Ovary (tissue), 9 donors: ENCODE measurements around the gene DAB2IP. TPM values are rescaled to one million over a fixed set of nuclear protein-coding genes. Genes with fewer than 3 reads are reported as not detected.
A peak's percentile ranks its signal among the peaks of the same experiment; 100 is the strongest.

Experiments used
- DNase-seq, 5 donors: peaks; one replicate each; pipeline ENCODE4 v3.0.0-alpha.2; 2019 to 2020
- H3K27ac ChIP-seq, 2 donors: fragments of 200-600 bp; one replicate each; pipeline versions ENCODE4 v1.5.1 to v1.8.0; 2019 to 2022
- H3K27me3 ChIP-seq: fragments of 200-600 bp; one replicate; pipeline ENCODE4 v1.8.0; 2022
- H3K36me3 ChIP-seq: fragments of 200-600 bp; sonication (generic); one replicate; pipeline ENCODE4 v1.5.1; 2019
- H3K4me1 ChIP-seq: one replicate; pipeline ENCODE4 v1.8.1; 2013; ENCODE audit warnings: mild to moderate bottlenecking, moderate library complexity; ENCODE audit not compliant: insufficient read depth
- H3K4me3 ChIP-seq: fragments of 200-600 bp; sonication (generic); one replicate; pipeline ENCODE4 v1.5.1; 2017
- H3K9me3 ChIP-seq, 2 donors: fragments of 200-600 bp in 1 of 2; sonication (generic) in 1 of 2; one replicate each; pipeline versions ENCODE4 v1.5.1 to v1.8.1; 2013 to 2019; ENCODE audit warnings: mild to moderate bottlenecking in 1 of 2, moderate library complexity in 1 of 2
- EP300 ChIP-seq: sonication (generic); formaldehyde crosslinking; IDR thresholded peaks from one replicate; pipeline ENCODE4 v1.6.1; 2017; ENCODE audit warnings: antibody characterized with exemption
- POLR2A ChIP-seq: fragments of 450-650 bp; IDR thresholded peaks from one replicate; pipeline ENCODE4 v1.6.1; 2017; ENCODE audit warnings: antibody characterized with exemption, mild to moderate bottlenecking, moderate library complexity
- WGBS, 3 donors: extraction: QIAGEN DNeasy Blood & Tissue Kit in 1 of 3; methylation state at CpG; one replicate each; pipeline versions ENCODE4 v1.1.5 to v1.1.7; 2013 to 2017; 5-methylcytosine and 5-hydroxymethylcytosine counted together
- intact Hi-C, 4 donors: fragments of 100-400 bp; cut with DNase I; formaldehyde crosslinking; loops; one replicate each; pipeline versions ENCODE4 v1.11.0 to v1.15.1; 2022 to 2023
- polyA plus RNA-seq, 2 donors: library from polyadenylated mRNA; stranded (reverse); fragments of 200-250 nt in 1 of 2; fragments of 350-450 nt in 1 of 2; fragmentation: Illumina TruSeq in 1 of 2; extraction: RNeasy Lipid Tissue Mini Kit (QIAGEN cat#74804) in 1 of 2; gene quantifications; one replicate each; pipeline ENCODE4 v1.2.3, GENCODE V29; 2013 to 2014
- total RNA-seq, 7 donors: library from RNA; depleted of rRNA in 2 of 7; stranded (reverse); fragments of >200 nt in 2 of 7; fragmentation: NEBNext Ultra II Directional in 3 of 7; extraction: Animal tissue kit (Norgen Biotek cat#: 25700) in 3 of 7; gene quantifications; one replicate each; pipeline versions ENCODE4 v1.1.0 to v1.2.4, GENCODE V29; 2016 to 2023
- TF ChIP-seq, protein P1 (sequence below), 3 donors: fragments of 450-650 bp in 2 of 3; fragments of 200-600 bp in 1 of 3; IDR thresholded peaks; one replicate each; pipeline versions ENCODE4 v1.5.1 to v1.8.0; 2016 to 2022; ENCODE audit warnings: antibody characterized with exemption in 3 of 3, mild to moderate bottlenecking in 1 of 3
- donor health status: DM: no; HTN: no; CAD: no; lungs with moderate emphysema.
- donor health status: DM: no; HTN: no; CAD: no.
- donor health status: Bipolar disorder and iron deficiency.
- donor health status: DM: yes; HTN: yes; CAD: no.
- donor health status: DM: no; HTN: no; CAD: no.
- donor health status: DM: yes; HTN: yes; CAD: no.

DAB2IP gene
- total and polyA plus RNA-seq, 9 donors, result 9.3 to 95.0 (median 70.6) TPM

DNA sequence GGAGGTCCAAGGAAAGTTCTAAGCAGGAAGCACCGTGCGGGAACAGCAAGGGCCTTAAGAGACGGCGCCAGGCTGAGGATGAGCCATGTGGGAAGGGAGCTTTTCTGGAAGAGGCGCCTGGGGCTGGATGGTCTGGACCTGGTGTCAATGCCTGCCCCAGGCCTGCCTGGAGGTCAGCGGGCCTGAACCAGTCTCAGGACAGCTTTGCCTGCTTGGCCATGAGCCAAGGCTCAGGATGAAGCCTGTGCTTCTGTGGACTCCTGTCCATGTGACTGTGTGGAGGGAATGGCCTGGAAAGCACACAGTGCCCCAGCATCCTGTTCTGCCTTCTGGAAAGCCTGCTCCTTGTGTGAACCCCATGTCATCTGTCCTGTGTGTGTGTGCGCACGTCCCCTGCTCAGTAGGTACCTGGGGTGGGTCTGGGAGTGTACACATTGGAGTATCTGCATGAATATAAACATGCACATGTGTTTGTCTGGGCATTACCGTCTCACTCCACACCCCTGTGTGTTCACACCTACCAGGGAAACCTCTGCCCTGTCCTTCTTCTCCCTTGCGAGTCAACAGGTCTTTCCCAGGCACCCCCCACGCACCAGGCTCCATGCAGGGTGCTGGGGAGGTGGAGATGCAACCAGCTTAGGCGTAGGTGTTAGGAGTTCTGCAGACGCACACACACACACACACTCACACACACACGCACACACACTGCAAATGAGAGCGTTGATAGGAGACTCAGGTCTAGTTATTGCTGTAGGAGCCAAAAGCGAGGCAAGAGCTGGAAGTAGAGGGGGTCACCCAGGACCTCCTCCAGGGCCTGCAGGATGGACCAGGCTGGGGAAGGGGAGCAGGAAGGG is 24.8 kb downstream of the DAB2IP start:
- Histone ChIP-seq H3K9me3 (no peaks in the 10 kb centered on the region), H3K4me1 (peaks cover 10% of the 10 kb centered on the region), H3K27ac (no peak overlapping the region), H3K4me3 (no peak overlapping the region), H3K36me3 (no peaks in the 10 kb centered on the region), H3K27me3 (no peaks in the 10 kb centered on the region)
- intact Hi-C loops, result no loop called here
- peak in 3 of 5 donors; percentile 55 to 65 (median 57) for DNase-seq
- TF ChIP-seq, protein P1, sequence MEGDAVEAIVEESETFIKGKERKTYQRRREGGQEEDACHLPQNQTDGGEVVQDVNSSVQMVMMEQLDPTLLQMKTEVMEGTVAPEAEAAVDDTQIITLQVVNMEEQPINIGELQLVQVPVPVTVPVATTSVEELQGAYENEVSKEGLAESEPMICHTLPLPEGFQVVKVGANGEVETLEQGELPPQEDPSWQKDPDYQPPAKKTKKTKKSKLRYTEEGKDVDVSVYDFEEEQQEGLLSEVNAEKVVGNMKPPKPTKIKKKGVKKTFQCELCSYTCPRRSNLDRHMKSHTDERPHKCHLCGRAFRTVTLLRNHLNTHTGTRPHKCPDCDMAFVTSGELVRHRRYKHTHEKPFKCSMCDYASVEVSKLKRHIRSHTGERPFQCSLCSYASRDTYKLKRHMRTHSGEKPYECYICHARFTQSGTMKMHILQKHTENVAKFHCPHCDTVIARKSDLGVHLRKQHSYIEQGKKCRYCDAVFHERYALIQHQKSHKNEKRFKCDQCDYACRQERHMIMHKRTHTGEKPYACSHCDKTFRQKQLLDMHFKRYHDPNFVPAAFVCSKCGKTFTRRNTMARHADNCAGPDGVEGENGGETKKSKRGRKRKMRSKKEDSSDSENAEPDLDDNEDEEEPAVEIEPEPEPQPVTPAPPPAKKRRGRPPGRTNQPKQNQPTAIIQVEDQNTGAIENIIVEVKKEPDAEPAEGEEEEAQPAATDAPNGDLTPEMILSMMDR (IDR thresholded peaks at IDR 0.05), result no peak
- TF ChIP-seq POLR2A (no peak), EP300 (no peak)
- WGBS, 3 donors, result 80 to 85% (median 83%) methylated on average over 16 of the region's 16 CpGs

DNA sequence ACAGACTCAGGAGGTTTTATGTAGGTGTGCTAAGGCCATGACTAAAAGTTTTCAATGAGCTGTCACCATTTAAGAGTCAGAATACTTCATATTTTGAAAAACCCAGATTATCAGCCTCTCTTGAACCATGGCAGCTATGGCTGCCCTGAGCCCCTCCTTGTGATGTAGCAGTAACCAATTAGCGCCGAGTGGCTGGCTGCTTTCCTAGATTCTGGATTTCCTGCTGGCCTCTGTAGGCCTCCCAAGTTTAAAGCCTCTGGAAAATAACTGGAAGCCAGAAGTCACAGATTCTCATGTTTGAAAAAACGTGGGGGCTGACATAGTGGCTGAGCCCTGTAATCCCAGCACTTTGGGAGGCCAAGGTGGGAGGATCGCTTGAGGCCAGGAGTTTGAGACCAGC is 25.5 kb downstream of the DAB2IP start:
- no peak overlapping the region for H3K4me3 ChIP-seq
- intact Hi-C loops, result no loop called here
- no peaks in the 10 kb centered on the region for H3K36me3 ChIP-seq
- H3K4me1 ChIP-seq, result peaks cover 10% of the 10 kb centered on the region
- TF ChIP-seq EP300 (no peak), POLR2A (no peak)
- TF ChIP-seq, protein P1 (IDR thresholded peaks at IDR 0.05), result no peak
- no peaks in the 10 kb centered on the region for H3K27me3 ChIP-seq
- H3K9me3 ChIP-seq, result no peaks in the 10 kb centered on the region
- DNase-seq, result no peak
- H3K27ac ChIP-seq, result no peak overlapping the region
- WGBS, 3 donors, result 45 to 61% (median 55%) methylated on average over 4 of the region's 4 CpGs

DNA sequence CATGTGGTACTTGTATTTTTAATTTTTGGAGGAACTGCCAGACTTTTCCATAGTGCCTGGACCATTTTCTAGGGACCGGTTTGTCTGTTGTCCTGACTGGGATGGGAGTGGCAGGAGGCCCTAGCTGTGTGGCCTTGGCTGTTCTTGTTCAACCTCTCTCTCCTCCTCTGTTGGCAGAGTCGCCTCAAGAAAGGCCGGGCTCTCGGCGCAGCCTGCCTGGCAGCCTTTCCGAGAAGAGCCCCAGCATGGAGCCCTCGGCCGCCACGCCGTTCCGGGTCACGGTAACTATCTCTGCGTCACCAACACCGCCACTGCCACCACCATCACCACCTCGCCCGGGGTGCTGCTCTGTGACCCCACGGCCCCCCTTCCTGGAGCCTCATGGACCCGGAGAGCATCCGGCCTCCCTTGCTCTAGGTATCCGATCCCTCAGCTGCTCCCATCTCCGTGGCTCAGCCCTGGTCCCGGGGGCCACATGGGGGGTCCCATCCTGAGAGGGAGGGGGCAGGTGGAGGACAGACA is 27.1 kb downstream of the DAB2IP start:
- H3K4me3 ChIP-seq, result no peak overlapping the region
- no peak for DNase-seq
- intact Hi-C loops, result no loop called here
- no peaks in the 10 kb centered on the region for H3K9me3 ChIP-seq
- H3K36me3 ChIP-seq, result no peaks in the 10 kb centered on the region
- TF ChIP-seq, protein P1 (IDR thresholded peaks at IDR 0.05), result no peak
- TF ChIP-seq POLR2A (no peak), EP300 (no peak)
- no peaks in the 10 kb centered on the region for H3K27me3 ChIP-seq
- WGBS, 3 donors, result 94 to 95% (median 95%) methylated on average over 21 to 22 of the region's 22 CpGs
- no peak overlapping the region for H3K27ac ChIP-seq
- H3K4me1 ChIP-seq, result peaks cover 10% of the 10 kb centered on the region

DNA sequence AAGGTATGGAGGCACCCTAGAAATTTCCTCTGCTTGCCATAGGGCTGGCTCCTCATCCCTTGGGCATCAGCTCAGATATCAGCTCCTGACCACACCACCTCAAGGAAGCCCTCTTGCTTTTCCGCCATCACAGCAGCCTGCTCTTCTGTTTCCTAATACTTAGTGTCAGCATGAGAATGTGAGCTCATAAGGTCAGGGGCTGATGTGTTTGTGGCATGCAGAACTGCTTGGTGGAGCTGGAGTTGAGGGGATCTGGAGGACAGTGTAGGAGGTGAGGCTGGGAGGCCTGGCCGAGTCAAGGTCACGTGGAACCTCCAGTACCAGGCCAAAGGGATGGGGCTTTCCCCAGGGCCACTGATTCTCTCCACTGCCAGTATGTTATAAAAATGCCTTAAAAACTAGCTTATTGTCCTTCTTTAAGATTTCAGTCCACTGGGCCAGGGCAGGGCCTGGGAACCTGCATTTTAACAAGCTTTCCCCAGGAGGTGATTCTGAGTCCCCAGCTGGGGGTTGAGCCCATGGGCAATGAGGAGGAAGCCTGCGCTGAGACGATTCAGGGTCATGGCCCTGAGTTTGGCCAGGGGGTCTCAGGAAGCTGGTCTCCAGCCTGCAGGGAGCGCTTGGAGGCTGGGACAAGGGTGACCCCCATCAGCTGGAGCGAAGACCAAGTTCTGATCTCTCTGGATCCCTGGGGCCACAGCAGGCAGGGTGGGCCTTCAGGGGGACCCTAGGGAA is 28.6 kb downstream of the DAB2IP start:
- Histone ChIP-seq H3K36me3 (no peaks in the 10 kb centered on the region), H3K27me3 (no peaks in the 10 kb centered on the region), H3K9me3 (no peaks in the 10 kb centered on the region), H3K4me1 (peaks cover 6% of the 10 kb centered on the region), H3K27ac (no peak overlapping the region), H3K4me3 (no peak overlapping the region)
- intact Hi-C loops, result loop anchor here in 2 of 4 donors (5.0 to 10.0 kb wide), 3 partner anchors 133 to 175 kb away; no protein-coding TSS in a partner anchor
- DNase-seq, result peak in 1 of 5 donors; percentile 30
- WGBS, 3 donors, result 85 to 93% (median 91%) methylated on average over 7 of the region's 7 CpGs
- TF ChIP-seq EP300, result no peak
- TF ChIP-seq POLR2A, result no peak
- TF ChIP-seq, protein P1 (IDR thresholded peaks at IDR 0.05), result no peak
